ENCODE measurements around the gene TPST2.

DNA sequence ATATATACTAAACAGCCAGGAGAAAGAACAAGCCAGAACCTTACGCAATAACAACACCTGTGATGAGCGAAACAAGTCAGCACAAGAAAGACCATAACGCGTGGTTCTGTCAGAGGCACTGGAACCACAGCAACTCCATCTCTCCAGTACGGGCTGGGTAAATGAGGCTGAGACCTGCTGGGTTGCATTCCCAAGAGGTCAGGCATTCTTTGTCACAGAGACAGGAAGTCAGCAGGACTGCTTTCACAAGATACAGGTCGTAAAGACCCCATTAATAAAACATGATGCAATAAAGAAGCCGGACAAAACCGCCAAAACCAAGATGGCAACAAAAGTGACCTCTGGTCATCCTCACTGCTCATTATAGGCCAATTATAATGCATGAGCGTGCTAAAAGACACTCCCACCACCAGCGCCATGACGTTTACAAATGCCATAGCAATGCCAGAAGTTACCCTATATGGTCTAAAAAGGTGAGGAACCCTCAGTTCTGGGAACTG lies 21.7 kb downstream of the TPST2 start:
- TF ChIP-seq, protein P1, sequence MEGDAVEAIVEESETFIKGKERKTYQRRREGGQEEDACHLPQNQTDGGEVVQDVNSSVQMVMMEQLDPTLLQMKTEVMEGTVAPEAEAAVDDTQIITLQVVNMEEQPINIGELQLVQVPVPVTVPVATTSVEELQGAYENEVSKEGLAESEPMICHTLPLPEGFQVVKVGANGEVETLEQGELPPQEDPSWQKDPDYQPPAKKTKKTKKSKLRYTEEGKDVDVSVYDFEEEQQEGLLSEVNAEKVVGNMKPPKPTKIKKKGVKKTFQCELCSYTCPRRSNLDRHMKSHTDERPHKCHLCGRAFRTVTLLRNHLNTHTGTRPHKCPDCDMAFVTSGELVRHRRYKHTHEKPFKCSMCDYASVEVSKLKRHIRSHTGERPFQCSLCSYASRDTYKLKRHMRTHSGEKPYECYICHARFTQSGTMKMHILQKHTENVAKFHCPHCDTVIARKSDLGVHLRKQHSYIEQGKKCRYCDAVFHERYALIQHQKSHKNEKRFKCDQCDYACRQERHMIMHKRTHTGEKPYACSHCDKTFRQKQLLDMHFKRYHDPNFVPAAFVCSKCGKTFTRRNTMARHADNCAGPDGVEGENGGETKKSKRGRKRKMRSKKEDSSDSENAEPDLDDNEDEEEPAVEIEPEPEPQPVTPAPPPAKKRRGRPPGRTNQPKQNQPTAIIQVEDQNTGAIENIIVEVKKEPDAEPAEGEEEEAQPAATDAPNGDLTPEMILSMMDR (IDR thresholded peaks at IDR 0.05 in 2 of 3, conservative IDR thresholded peaks at IDR 0.05 in 1 of 3; ENCODE audit: control insufficient read depth in 2 of 3, extremely low read depth in 1 of 3, insufficient read depth in 1 of 3, low read depth in 3 of 3, low read length in 3 of 3), result no peak
- no peak for TF ChIP-seq RFX5 (IDR thresholded peaks at IDR 0.05; ENCODE audit: low read depth, low read length)
- TF ChIP-seq, protein P2, sequence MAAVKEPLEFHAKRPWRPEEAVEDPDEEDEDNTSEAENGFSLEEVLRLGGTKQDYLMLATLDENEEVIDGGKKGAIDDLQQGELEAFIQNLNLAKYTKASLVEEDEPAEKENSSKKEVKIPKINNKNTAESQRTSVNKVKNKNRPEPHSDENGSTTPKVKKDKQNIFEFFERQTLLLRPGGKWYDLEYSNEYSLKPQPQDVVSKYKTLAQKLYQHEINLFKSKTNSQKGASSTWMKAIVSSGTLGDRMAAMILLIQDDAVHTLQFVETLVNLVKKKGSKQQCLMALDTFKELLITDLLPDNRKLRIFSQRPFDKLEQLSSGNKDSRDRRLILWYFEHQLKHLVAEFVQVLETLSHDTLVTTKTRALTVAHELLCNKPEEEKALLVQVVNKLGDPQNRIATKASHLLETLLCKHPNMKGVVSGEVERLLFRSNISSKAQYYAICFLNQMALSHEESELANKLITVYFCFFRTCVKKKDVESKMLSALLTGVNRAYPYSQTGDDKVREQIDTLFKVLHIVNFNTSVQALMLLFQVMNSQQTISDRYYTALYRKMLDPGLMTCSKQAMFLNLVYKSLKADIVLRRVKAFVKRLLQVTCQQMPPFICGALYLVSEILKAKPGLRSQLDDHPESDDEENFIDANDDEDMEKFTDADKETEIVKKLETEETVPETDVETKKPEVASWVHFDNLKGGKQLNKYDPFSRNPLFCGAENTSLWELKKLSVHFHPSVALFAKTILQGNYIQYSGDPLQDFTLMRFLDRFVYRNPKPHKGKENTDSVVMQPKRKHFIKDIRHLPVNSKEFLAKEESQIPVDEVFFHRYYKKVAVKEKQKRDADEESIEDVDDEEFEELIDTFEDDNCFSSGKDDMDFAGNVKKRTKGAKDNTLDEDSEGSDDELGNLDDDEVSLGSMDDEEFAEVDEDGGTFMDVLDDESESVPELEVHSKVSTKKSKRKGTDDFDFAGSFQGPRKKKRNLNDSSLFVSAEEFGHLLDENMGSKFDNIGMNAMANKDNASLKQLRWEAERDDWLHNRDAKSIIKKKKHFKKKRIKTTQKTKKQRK (IDR thresholded peaks at IDR 0.05; ENCODE audit: low read depth, low read length), result no peak
- no peak for TF ChIP-seq MEF2A (IDR thresholded peaks at IDR 0.05; ENCODE audit: insufficient read depth, low read depth, low read length)
- no peak for TF ChIP-seq WRNIP1 (IDR thresholded peaks at IDR 0.05; ENCODE audit: borderline replicate concordance, low read depth, low read length)
- TF ChIP-seq POLR2A (IDR thresholded peaks at IDR 0.05; ENCODE audit: low read depth, low read length), result no peak
- no peak for TF ChIP-seq MTA3 (IDR thresholded peaks at IDR 0.05; ENCODE audit: borderline replicate concordance, low read length)
- no peak for TF ChIP-seq NFIC (IDR thresholded peaks at IDR 0.05; ENCODE audit: low read depth, low read length)
- no peak for TF ChIP-seq TCF7 (IDR thresholded peaks at IDR 0.05; ENCODE audit: borderline replicate concordance)
- TF ChIP-seq, protein P3, sequence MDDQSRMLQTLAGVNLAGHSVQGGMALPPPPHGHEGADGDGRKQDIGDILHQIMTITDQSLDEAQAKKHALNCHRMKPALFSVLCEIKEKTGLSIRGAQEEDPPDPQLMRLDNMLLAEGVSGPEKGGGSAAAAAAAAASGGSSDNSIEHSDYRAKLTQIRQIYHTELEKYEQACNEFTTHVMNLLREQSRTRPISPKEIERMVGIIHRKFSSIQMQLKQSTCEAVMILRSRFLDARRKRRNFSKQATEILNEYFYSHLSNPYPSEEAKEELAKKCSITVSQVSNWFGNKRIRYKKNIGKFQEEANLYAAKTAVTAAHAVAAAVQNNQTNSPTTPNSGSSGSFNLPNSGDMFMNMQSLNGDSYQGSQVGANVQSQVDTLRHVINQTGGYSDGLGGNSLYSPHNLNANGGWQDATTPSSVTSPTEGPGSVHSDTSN (IDR thresholded peaks at IDR 0.05; ENCODE audit: insufficient replicate concordance, low read depth, low read length), result no peak
- no peak for TF ChIP-seq YY1 (IDR thresholded peaks at IDR 0.05; ENCODE audit: low read depth, low read length)
